MCF 10A (cell line): ENCODE data around the gene NUBP2. TPM values are rescaled to one million over a fixed set of nuclear protein-coding genes. Genes with fewer than 3 reads are reported as not detected.
A peak's percentile ranks its signal among the peaks of the same experiment; 100 is the strongest.

Experiments used
- BruUV-seq: library from RNA; stranded (reverse); fragments of 400-500 nt; replicated peaks from 2 replicates; lab custom pipeline; 2021; lab: Mats Ljungman, UMichigan
- CTCF ChIA-PET: fragments of 300-600 bp; sonication (Branson Sonifier 250); formaldehyde crosslinking; extraction: SDS; loops from one replicate; lab custom pipeline; 2021; ENCODE audit warnings: antibody characterized with exemption, inconsistent platforms; lab: Yijun Ruan, JAX
- POLR2A ChIA-PET: fragments of 300-600, 350-650 bp; sonication (Branson Sonifier 250); formaldehyde crosslinking; extraction: SDS; loops from one replicate; lab custom pipeline; 2020; ENCODE audit warnings: antibody characterized with exemption, inconsistent platforms; lab: Yijun Ruan, JAX
- DNase-seq: peaks from one replicate; pipeline ENCODE4 v3.0.0-alpha.2; 2018; ENCODE audit not compliant: unreplicated experiment
- H3K27ac Mint-ChIP-seq: one replicate; pipeline ENCODE4 v1.8.0; 2022; ENCODE audit warnings: mild to moderate bottlenecking, low read depth, mixed read lengths; ENCODE audit not compliant: unreplicated experiment
- H3K27me3 Mint-ChIP-seq: one replicate; pipeline ENCODE4 v1.8.0; 2022; ENCODE audit warnings: mixed read lengths; ENCODE audit not compliant: insufficient read depth, unreplicated experiment
- H3K36me3 Mint-ChIP-seq: one replicate; pipeline ENCODE4 v1.8.0; 2022; ENCODE audit warnings: mild to moderate bottlenecking, moderate library complexity, mixed read lengths; ENCODE audit not compliant: insufficient read depth, unreplicated experiment
- H3K4me1 Mint-ChIP-seq: one replicate; pipeline ENCODE4 v1.8.0; 2022; ENCODE audit warnings: mixed read lengths; ENCODE audit not compliant: insufficient read depth, unreplicated experiment
- H3K4me3 Mint-ChIP-seq: one replicate; pipeline ENCODE4 v1.8.0; 2022; ENCODE audit warnings: mild to moderate bottlenecking, moderate library complexity, mixed read lengths; ENCODE audit not compliant: unreplicated experiment
- H3K9me3 Mint-ChIP-seq: one replicate; pipeline ENCODE4 v1.8.0; 2022; ENCODE audit warnings: mixed read lengths; ENCODE audit not compliant: unreplicated experiment
- intact Hi-C: fragments of 100-400 bp; cut with micrococcal nuclease; formaldehyde crosslinking; loops from 2 replicates; pipeline ENCODE4 v1.14.1; 2022
- total RNA-seq: library from RNA; stranded (reverse); gene quantifications from 2 replicates; pipeline ENCODE4 v1.2.3, GENCODE V29; 2022
- TF ChIP-seq, protein P1 (sequence below): fragments of 200-600 bp; IDR thresholded peaks from one replicate; pipeline ENCODE4 v1.8.0; 2022; ENCODE audit warnings: antibody characterized with exemption, mild to moderate bottlenecking; ENCODE audit not compliant: unreplicated experiment

Gene NUBP2
- total RNA-seq, 1 experiment from 2014 or later: 71.3 TPM

- Mint-ChIP-seq H3K4me3 (no peak overlapping the region), H3K9me3 (no peaks in the 10 kb centered on the region), H3K27ac (no peak overlapping the region), H3K36me3 (peaks cover 75% of the 10 kb centered on the region), H3K27me3 (no peaks in the 10 kb centered on the region), H3K4me1 (peaks cover 7% of the 10 kb centered on the region)
- ChIA-PET POLR2A (interaction anchor here (0.6 kb wide), 1 partner anchor 198 kb away, joined by 3 read pairs; the partner anchor contains the start of gene RPS2), CTCF (no interaction called here)
- no TSS peak for BruUV-seq
- no peak for DNase-seq
- intact Hi-C loops: no loop called here
- TF ChIP-seq, protein P1, sequence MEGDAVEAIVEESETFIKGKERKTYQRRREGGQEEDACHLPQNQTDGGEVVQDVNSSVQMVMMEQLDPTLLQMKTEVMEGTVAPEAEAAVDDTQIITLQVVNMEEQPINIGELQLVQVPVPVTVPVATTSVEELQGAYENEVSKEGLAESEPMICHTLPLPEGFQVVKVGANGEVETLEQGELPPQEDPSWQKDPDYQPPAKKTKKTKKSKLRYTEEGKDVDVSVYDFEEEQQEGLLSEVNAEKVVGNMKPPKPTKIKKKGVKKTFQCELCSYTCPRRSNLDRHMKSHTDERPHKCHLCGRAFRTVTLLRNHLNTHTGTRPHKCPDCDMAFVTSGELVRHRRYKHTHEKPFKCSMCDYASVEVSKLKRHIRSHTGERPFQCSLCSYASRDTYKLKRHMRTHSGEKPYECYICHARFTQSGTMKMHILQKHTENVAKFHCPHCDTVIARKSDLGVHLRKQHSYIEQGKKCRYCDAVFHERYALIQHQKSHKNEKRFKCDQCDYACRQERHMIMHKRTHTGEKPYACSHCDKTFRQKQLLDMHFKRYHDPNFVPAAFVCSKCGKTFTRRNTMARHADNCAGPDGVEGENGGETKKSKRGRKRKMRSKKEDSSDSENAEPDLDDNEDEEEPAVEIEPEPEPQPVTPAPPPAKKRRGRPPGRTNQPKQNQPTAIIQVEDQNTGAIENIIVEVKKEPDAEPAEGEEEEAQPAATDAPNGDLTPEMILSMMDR: no peak
These were observed 16.1 kb upstream of the NUBP2 start for GRCh38 chr16:1766701-1767100.

- TF ChIP-seq, protein P1: no peak
- ChIA-PET POLR2A (interaction anchor here (0.6 to 7.7 kb wide), 3 partner anchors 14 to 198 kb away, joined by 3 to 137 read pairs (median 57); partner anchors contain the start of genes MAPK8IP3, NUBP2, RPS2 and SPSB3), CTCF (interaction anchor here (0.9 kb wide), 1 partner anchor 12 kb away, joined by 3 read pairs; no protein-coding TSS in a partner anchor)
- Mint-ChIP-seq H3K27me3 (no peaks in the 10 kb centered on the region), H3K36me3 (peaks cover 75% of the 10 kb centered on the region), H3K9me3 (no peaks in the 10 kb centered on the region), H3K4me3 (no peak overlapping the region), H3K4me1 (peaks cover 7% of the 10 kb centered on the region), H3K27ac (no peak overlapping the region)
- DNase-seq: no peak
- intact Hi-C loops: no loop called here
- BruUV-seq: no TSS peak
These were observed 15.4 kb upstream of the NUBP2 start for GRCh38 chr16:1767116-1767994.

DNA sequence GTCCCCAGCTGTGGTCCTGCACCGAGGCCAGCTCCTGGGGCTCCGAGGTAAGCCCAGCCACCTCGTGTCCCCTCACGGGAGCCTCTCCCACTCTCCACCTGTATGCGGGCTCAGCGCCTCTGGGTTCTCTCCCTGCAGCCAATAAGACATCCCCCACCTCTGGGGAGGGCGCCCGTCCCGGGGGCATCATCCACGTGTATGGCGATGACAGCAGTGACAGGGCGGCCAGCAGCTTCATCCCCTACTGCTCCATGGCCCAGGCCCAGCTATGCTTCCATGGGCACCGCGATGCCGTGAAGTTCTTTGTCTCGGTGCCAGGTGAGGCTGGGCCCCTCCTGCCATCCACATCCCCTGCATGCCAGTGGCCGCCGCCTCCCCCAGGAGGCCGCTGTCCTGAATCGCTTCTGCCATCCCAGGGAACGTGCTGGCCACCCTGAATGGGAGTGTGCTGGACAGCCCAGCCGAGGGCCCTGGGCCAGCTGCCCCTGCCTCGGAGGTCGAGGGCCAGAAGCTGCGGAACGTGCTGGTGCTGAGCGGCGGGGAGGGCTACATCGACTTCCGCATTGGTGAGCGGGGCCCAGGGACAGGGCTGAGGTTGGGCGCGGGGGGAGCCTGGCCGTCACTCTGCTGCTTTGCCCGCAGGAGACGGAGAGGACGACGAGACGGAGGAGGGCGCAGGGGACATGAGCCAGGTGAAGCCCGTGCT, 14.5 kb upstream of the NUBP2 start:
- Mint-ChIP-seq H3K4me3 (no peak overlapping the region), H3K9me3 (no peaks in the 10 kb centered on the region), H3K27me3 (no peaks in the 10 kb centered on the region), H3K27ac (no peak overlapping the region), H3K4me1 (peaks cover 7% of the 10 kb centered on the region), H3K36me3 (peaks cover 77% of the 10 kb centered on the region)
- DNase-seq: no peak
- ChIA-PET POLR2A (interaction anchor here (0.6 to 7.7 kb wide), 4 partner anchors 13 to 348 kb away, joined by 3 to 137 read pairs (median 30); partner anchors contain the start of genes MAPK8IP3, NUBP2, SPSB3 and UQCC4), CTCF (interaction anchor here (0.9 kb wide), 1 partner anchor 13 kb away, joined by 3 read pairs; no protein-coding TSS in a partner anchor)
- BruUV-seq: TSS peak; percentile 9
- intact Hi-C loops: no loop called here
- TF ChIP-seq, protein P1: no peak
